SK-N-SH treated with all-trans-retinoic acid at 6 μM for 48 hours (cell line): ENCODE data around the gene KIRREL3.

Experiments used
- ATAC-seq: fragments of 200-7000 bp; cut with Tn5 transposase; 3 replicates; pipeline ENCODE4 v1.9.1; 2020; ENCODE audit warnings: mild to moderate bottlenecking, moderate library complexity
- ARNTL ChIP-seq: fragments of 450-650 bp; formaldehyde crosslinking; IDR thresholded peaks from 2 replicates; pipeline ENCODE4 v1.5.0; 2020; ENCODE audit warnings: low read depth, mild to moderate bottlenecking, moderate library complexity, borderline replicate concordance
- BACH2 ChIP-seq: fragments of 250-450 bp; sonication (Bioruptor Pico); IDR thresholded peaks from 2 replicates; pipeline ENCODE4 v1.9.0; 2021; ENCODE audit warnings: mild to moderate bottlenecking, borderline replicate concordance
- CREB5 ChIP-seq: fragments of 250-450 bp; sonication (Bioruptor Pico); IDR thresholded peaks from 2 replicates; pipeline ENCODE4 v1.5.1; 2020; ENCODE audit warnings: low read depth, mild to moderate bottlenecking, moderate library complexity
- CSDC2 ChIP-seq: fragments of 250-450 bp; sonication (Bioruptor Pico); IDR thresholded peaks from 2 replicates; pipeline ENCODE4 v1.5.0; 2020; ENCODE audit warnings: mild to moderate bottlenecking, moderate library complexity
- ESRRG ChIP-seq: fragments of 250-450 bp; sonication (Bioruptor Pico); IDR thresholded peaks from 2 replicates; pipeline ENCODE4 v1.6.1; 2021; ENCODE audit warnings: mild to moderate bottlenecking
- GLIS3 ChIP-seq: fragments of 250-450 bp; sonication (Bioruptor Pico); IDR thresholded peaks from 2 replicates; pipeline ENCODE4 v1.5.0; 2020; ENCODE audit warnings: mild to moderate bottlenecking, moderate library complexity
- ISL1 ChIP-seq: fragments of 250-450 bp; sonication (Bioruptor Pico); IDR thresholded peaks from 2 replicates; pipeline ENCODE4 v2.1.2; 2022; ENCODE audit warnings: mild to moderate bottlenecking, moderate library complexity
- PATZ1 ChIP-seq: fragments of 250-450 bp; sonication (Bioruptor Pico); IDR thresholded peaks from 2 replicates; pipeline ENCODE4 v1.8.0; 2020; ENCODE audit warnings: mild to moderate bottlenecking, moderate library complexity, borderline replicate concordance
- POU6F1 ChIP-seq: fragments of 250-450 bp; sonication (Bioruptor Pico); IDR thresholded peaks from 2 replicates; pipeline ENCODE4 v1.8.0; 2021; ENCODE audit warnings: low read depth, mild to moderate bottlenecking, moderate library complexity, borderline replicate concordance
- PPARA ChIP-seq: fragments of 250-450 bp; sonication (Bioruptor Pico); IDR thresholded peaks from 2 replicates; pipeline ENCODE4 v1.5.0; 2020; ENCODE audit warnings: mild to moderate bottlenecking, borderline replicate concordance
- RARB ChIP-seq: fragments of 250-450 bp; sonication (Bioruptor Pico); IDR thresholded peaks from 2 replicates; pipeline ENCODE4 v1.8.0; 2021; ENCODE audit warnings: mild to moderate bottlenecking, moderate library complexity
- TCF4 ChIP-seq: fragments of 250-450 bp; sonication (Bioruptor Pico); IDR thresholded peaks from 2 replicates; pipeline ENCODE4 v1.8.0; 2021; ENCODE audit warnings: mild to moderate bottlenecking, moderate library complexity, borderline replicate concordance
- TOX ChIP-seq: fragments of 250-450 bp; sonication (Bioruptor Pico); IDR thresholded peaks from 2 replicates; pipeline ENCODE4 v1.8.0; 2021; ENCODE audit warnings: mild to moderate bottlenecking, moderate library complexity, borderline replicate concordance
- TSHZ2 ChIP-seq: fragments of 250-450 bp; sonication (Bioruptor Pico); IDR thresholded peaks from 2 replicates; pipeline ENCODE4 v1.5.0; 2020; ENCODE audit warnings: mild to moderate bottlenecking, moderate library complexity
- ZC3H10 ChIP-seq: fragments of 250-450 bp; sonication (Bioruptor Pico); IDR thresholded peaks from 2 replicates; pipeline ENCODE4 v1.5.1; 2021; ENCODE audit warnings: mild to moderate bottlenecking, moderate library complexity
- ZFP3 ChIP-seq: fragments of 250-450 bp; sonication (Bioruptor Pico); IDR thresholded peaks from 2 replicates; pipeline ENCODE4 v1.5.0; 2020; ENCODE audit warnings: mild to moderate bottlenecking, moderate library complexity
- ZFP30 ChIP-seq: fragments of 450-650 bp; formaldehyde crosslinking; IDR thresholded peaks from 2 replicates; pipeline ENCODE4 v1.5.0; 2022; ENCODE audit warnings: mild to moderate bottlenecking, moderate library complexity
- ZNF565 ChIP-seq: fragments of 450-650 bp; formaldehyde crosslinking; conservative IDR thresholded peaks from 2 replicates; pipeline ENCODE4 v1.5.0; 2020; ENCODE audit warnings: low read depth, mild to moderate bottlenecking, moderate library complexity
- ZNF70 ChIP-seq: fragments of 450-650 bp; formaldehyde crosslinking; IDR thresholded peaks from 2 replicates; pipeline ENCODE4 v1.5.0; 2020; ENCODE audit warnings: mild to moderate bottlenecking, moderate library complexity
- ZNF8 ChIP-seq: fragments of 450-650 bp; formaldehyde crosslinking; IDR thresholded peaks from 2 replicates; pipeline ENCODE4 v1.5.0; 2020; ENCODE audit warnings: mild to moderate bottlenecking, moderate library complexity
- TF ChIP-seq, protein P1 (sequence below): fragments of 250-450 bp; sonication (Bioruptor Pico); IDR thresholded peaks from 2 replicates; pipeline ENCODE4 v1.5.1; 2021; ENCODE audit warnings: mild to moderate bottlenecking, moderate library complexity

The KIRREL3 gene

GRCh38 chr11:126800009-126800408 lies 200.6 kb downstream of the KIRREL3 start:
- TF ChIP-seq ZFP30 (CRISPR knock-in tag): no peak
- no peak for TF ChIP-seq TOX (CRISPR knock-in tag)
- TF ChIP-seq BACH2: no peak
- TF ChIP-seq ZNF70 (CRISPR knock-in tag): no peak
- TF ChIP-seq RARB (CRISPR knock-in tag): no peak
- no peak for TF ChIP-seq ZC3H10
- TF ChIP-seq ARNTL: no peak
- TF ChIP-seq, protein P1, sequence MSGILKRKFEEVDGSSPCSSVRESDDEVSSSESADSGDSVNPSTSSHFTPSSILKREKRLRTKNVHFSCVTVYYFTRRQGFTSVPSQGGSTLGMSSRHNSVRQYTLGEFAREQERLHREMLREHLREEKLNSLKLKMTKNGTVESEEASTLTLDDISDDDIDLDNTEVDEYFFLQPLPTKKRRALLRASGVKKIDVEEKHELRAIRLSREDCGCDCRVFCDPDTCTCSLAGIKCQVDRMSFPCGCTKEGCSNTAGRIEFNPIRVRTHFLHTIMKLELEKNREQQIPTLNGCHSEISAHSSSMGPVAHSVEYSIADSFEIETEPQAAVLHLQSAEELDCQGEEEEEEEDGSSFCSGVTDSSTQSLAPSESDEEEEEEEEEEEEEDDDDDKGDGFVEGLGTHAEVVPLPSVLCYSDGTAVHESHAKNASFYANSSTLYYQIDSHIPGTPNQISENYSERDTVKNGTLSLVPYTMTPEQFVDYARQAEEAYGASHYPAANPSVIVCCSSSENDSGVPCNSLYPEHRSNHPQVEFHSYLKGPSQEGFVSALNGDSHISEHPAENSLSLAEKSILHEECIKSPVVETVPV (CRISPR knock-in tag): no peak
- TF ChIP-seq ISL1: no peak
- no peak for TF ChIP-seq CREB5 (CRISPR knock-in tag)
- TF ChIP-seq GLIS3 (CRISPR knock-in tag): no peak
- TF ChIP-seq ZNF8 (CRISPR knock-in tag): no peak
- TF ChIP-seq PATZ1 (CRISPR knock-in tag): no peak
- ATAC-seq: peak; percentile 91

DNA sequence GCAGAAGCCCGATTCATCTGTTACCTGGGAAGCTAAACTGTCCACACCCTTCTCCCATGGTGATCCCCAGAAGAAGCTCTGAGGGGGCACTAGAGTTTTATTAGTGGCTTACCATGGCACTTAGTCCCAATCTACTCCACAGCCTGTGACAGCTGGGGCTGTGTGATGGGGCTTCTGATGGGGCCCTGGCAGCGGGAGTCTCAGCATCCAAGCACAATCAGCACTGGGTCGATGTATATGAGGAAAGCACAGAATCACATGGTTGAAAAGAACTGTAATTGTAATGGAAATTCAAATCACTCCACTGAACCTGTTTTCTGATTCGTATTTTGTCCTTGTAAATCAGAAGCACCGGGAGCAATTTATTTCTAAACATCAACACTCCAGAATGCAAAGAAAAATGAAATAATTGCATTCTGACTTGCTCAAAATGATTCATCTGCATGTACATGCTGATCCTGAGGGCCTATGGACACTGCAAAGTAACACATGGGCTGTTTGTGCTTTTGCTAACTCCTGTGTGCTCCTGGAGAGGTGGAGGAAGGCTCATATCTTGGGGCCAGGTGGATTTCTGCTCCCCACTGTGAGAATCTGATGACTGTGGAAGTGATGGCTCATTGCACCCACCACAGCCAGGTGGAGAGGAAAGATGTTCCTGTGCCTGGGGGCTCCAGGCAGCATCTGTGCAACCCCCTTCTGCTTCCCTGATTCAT lies 203.0 kb downstream of the KIRREL3 start:
- TF ChIP-seq TCF4 (CRISPR knock-in tag) (no peak), ZFP3 (CRISPR knock-in tag) (no peak), CSDC2 (no peak), RARB (CRISPR knock-in tag) (no peak), CREB5 (CRISPR knock-in tag) (no peak), PATZ1 (CRISPR knock-in tag) (no peak)
- TF ChIP-seq, all 23 proteins: peak for 0
- ATAC-seq: no peak

DNA sequence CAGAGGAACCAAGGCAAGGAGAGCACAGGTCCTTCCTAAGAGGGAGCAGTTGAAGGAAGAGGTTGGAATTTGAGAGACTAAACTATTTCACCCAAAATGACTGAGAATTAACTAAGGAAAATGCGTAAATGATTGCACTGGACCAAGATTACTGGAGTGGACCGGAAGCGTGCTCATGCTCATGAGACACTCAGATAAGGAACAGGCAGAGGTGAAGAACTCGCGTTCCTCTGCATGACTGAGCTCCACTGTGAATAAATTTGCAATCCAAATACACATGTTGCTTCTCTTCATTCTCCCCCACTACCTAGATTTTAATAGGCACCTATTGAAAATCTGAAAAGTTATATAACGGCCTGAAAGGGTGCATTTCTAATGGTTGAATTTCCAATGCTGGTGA lies 207.0 kb downstream of the KIRREL3 start:
- ATAC-seq: no peak
- no peak for TF ChIP-seq CSDC2
- no peak for TF ChIP-seq ZNF565
- no peak for TF ChIP-seq TCF4 (CRISPR knock-in tag)
- no peak for TF ChIP-seq ZFP3 (CRISPR knock-in tag)
- no peak for TF ChIP-seq ISL1
- no peak for TF ChIP-seq ARNTL
- no peak for TF ChIP-seq POU6F1 (CRISPR knock-in tag)
- TF ChIP-seq ESRRG: no peak
- TF ChIP-seq TSHZ2 (CRISPR knock-in tag): no peak
- no peak for TF ChIP-seq ZC3H10
- no peak for TF ChIP-seq GLIS3 (CRISPR knock-in tag)
- no peak for TF ChIP-seq TOX (CRISPR knock-in tag)
- TF ChIP-seq ZNF70 (CRISPR knock-in tag): no peak
- TF ChIP-seq PPARA (CRISPR knock-in tag): no peak
- no peak for TF ChIP-seq CREB5 (CRISPR knock-in tag)
- TF ChIP-seq, all 23 proteins: peak for 0
